ENCODE measurements around the gene IL16.
"Not testable (repeated sequence)": the region's sequence is repeated elsewhere in the genome, so short reads cannot be mapped to it uniquely, and the experiment has no call there.

IL16 gene

GRCh38 chr15:81207987-81208386 is 11.3 kb downstream of the IL16 start:
- not testable (repeated sequence) for H3K27me3 ChIP-seq (ENCODE audit: control insufficient read depth, insufficient read depth, low read length); DNase-seq (ENCODE audit: low read depth, low spot score); H3K27ac ChIP-seq (ENCODE audit: low read length); H3K9me3 ChIP-seq (ENCODE audit: control insufficient read depth, insufficient read depth, low read length); H3K4me1 ChIP-seq (ENCODE audit: control insufficient read depth, insufficient read depth, low read length); H3K4me3 ChIP-seq (ENCODE audit: low read length); H3K36me3 ChIP-seq (ENCODE audit: control insufficient read depth, insufficient read depth, low read length)
- no CpG with 5 or more reads among the region's 1 CpG for WGBS (ENCODE audit: insufficient coverage, insufficient read length)

GRCh38 chr15:81209635-81210034 is 13.0 kb downstream of the IL16 start:
- H3K4me1 ChIP-seq (ENCODE audit: control insufficient read depth, insufficient read depth, low read length): no peaks in the 10 kb centered on the region
- no peak overlapping the region for H3K27ac ChIP-seq (ENCODE audit: low read length)
- H3K4me3 ChIP-seq (ENCODE audit: low read length): no peak overlapping the region
- no peaks in the 10 kb centered on the region for H3K36me3 ChIP-seq (ENCODE audit: control insufficient read depth, insufficient read depth, low read length)
- no peak for DNase-seq (ENCODE audit: low read depth, low spot score)
- no peaks in the 10 kb centered on the region for H3K9me3 ChIP-seq (ENCODE audit: control insufficient read depth, insufficient read depth, low read length)
- H3K27me3 ChIP-seq (ENCODE audit: control insufficient read depth, insufficient read depth, low read length): no peaks in the 10 kb centered on the region
- no CpG with 5 or more reads among the region's 5 CpGs for WGBS (ENCODE audit: insufficient coverage, insufficient read length)

GRCh38 chr15:81211376-81211775 is 14.7 kb downstream of the IL16 start:
- Histone ChIP-seq H3K27ac (ENCODE audit: low read length) (no peak overlapping the region), H3K4me3 (ENCODE audit: low read length) (no peak overlapping the region), H3K9me3 (ENCODE audit: control insufficient read depth, insufficient read depth, low read length) (no peaks in the 10 kb centered on the region), H3K36me3 (ENCODE audit: control insufficient read depth, insufficient read depth, low read length) (no peaks in the 10 kb centered on the region), H3K4me1 (ENCODE audit: control insufficient read depth, insufficient read depth, low read length) (no peaks in the 10 kb centered on the region), H3K27me3 (ENCODE audit: control insufficient read depth, insufficient read depth, low read length) (no peaks in the 10 kb centered on the region)
- no peak for DNase-seq (ENCODE audit: low read depth, low spot score)
- WGBS (ENCODE audit: insufficient coverage, insufficient read length): no CpG with 5 or more reads among the region's 4 CpGs

- Histone ChIP-seq H3K27me3 (ENCODE audit: control insufficient read depth, insufficient read depth, low read length) (no peaks in the 10 kb centered on the region), H3K9me3 (ENCODE audit: control insufficient read depth, insufficient read depth, low read length) (no peaks in the 10 kb centered on the region), H3K27ac (ENCODE audit: low read length) (no peak overlapping the region), H3K4me3 (ENCODE audit: low read length) (no peak overlapping the region), H3K36me3 (ENCODE audit: control insufficient read depth, insufficient read depth, low read length) (no peaks in the 10 kb centered on the region), H3K4me1 (ENCODE audit: control insufficient read depth, insufficient read depth, low read length) (0 out of 2 replicates have a peak, but pooled peaks cover 2% of the 10 kb centered on the region)
- no peak for DNase-seq (ENCODE audit: low read depth, low spot score)
Observed at GRCh38 chr15:81213982-81214381, 17.3 kb downstream of the IL16 start.

GRCh38 chr15:81215531-81215930 is 18.9 kb downstream of the IL16 start:
- DNase-seq (ENCODE audit: low read depth, low spot score): no peak
- whole genome bisulfite sequencing (ENCODE audit: insufficient coverage, insufficient read length): no CpG with 5 or more reads among the region's 2 CpGs

GRCh38 chr15:81215983-81216382 is 19.3 kb downstream of the IL16 start:
- H3K9me3 ChIP-seq (ENCODE audit: control insufficient read depth, insufficient read depth, low read length): no peaks in the 10 kb centered on the region
- H3K4me3 ChIP-seq (ENCODE audit: low read length): no peak overlapping the region
- no peak overlapping the region for H3K27ac ChIP-seq (ENCODE audit: low read length)
- 0 out of 2 replicates have a peak, but pooled peaks cover 2% of the 10 kb centered on the region for H3K4me1 ChIP-seq (ENCODE audit: control insufficient read depth, insufficient read depth, low read length)
- H3K27me3 ChIP-seq (ENCODE audit: control insufficient read depth, insufficient read depth, low read length): no peaks in the 10 kb centered on the region
- no peaks in the 10 kb centered on the region for H3K36me3 ChIP-seq (ENCODE audit: control insufficient read depth, insufficient read depth, low read length)
- no CpG with 5 or more reads among the region's 2 CpGs for WGBS (ENCODE audit: insufficient coverage, insufficient read length)
- no peak for DNase-seq (ENCODE audit: low read depth, low spot score)

More at GRCh38 chr15:81215531-81215930, 18.9 kb downstream of the IL16 start:
- Histone ChIP-seq H3K27me3 (ENCODE audit: control insufficient read depth, insufficient read depth, low read length) (no peaks in the 10 kb centered on the region), H3K4me3 (ENCODE audit: low read length) (no peak overlapping the region), H3K9me3 (ENCODE audit: control insufficient read depth, insufficient read depth, low read length) (no peaks in the 10 kb centered on the region), H3K36me3 (ENCODE audit: control insufficient read depth, insufficient read depth, low read length) (no peaks in the 10 kb centered on the region), H3K27ac (ENCODE audit: low read length) (no peak overlapping the region), H3K4me1 (ENCODE audit: control insufficient read depth, insufficient read depth, low read length) (0 out of 2 replicates have a peak, but pooled peaks cover 2% of the 10 kb centered on the region)

GRCh38 chr15:81216422-81216821 is 19.7 kb downstream of the IL16 start:
- Histone ChIP-seq H3K36me3 (ENCODE audit: control insufficient read depth, insufficient read depth, low read length) (no peaks in the 10 kb centered on the region), H3K4me3 (ENCODE audit: low read length) (no peak overlapping the region), H3K27ac (ENCODE audit: low read length) (no peak overlapping the region), H3K9me3 (ENCODE audit: control insufficient read depth, insufficient read depth, low read length) (no peaks in the 10 kb centered on the region), H3K27me3 (ENCODE audit: control insufficient read depth, insufficient read depth, low read length) (no peaks in the 10 kb centered on the region), H3K4me1 (ENCODE audit: control insufficient read depth, insufficient read depth, low read length) (0 out of 2 replicates have a peak, but pooled peaks cover 2% of the 10 kb centered on the region)
- WGBS (ENCODE audit: insufficient coverage, insufficient read length): no CpG with 5 or more reads among the region's 3 CpGs
- peak; percentile 11 for DNase-seq (ENCODE audit: low read depth, low spot score)

- Histone ChIP-seq H3K4me3 (ENCODE audit: low read length) (no peak overlapping the region), H3K27ac (ENCODE audit: low read length) (no peak overlapping the region), H3K4me1 (ENCODE audit: control insufficient read depth, insufficient read depth, low read length) (0 out of 2 replicates have a peak, but pooled peaks cover 2% of the 10 kb centered on the region), H3K9me3 (ENCODE audit: control insufficient read depth, insufficient read depth, low read length) (no peaks in the 10 kb centered on the region), H3K27me3 (ENCODE audit: control insufficient read depth, insufficient read depth, low read length) (no peaks in the 10 kb centered on the region), H3K36me3 (ENCODE audit: control insufficient read depth, insufficient read depth, low read length) (no peaks in the 10 kb centered on the region)
- WGBS (ENCODE audit: insufficient coverage, insufficient read length): no CpG with 5 or more reads among the region's 1 CpG
- no peak for DNase-seq (ENCODE audit: low read depth, low spot score)
Observed at GRCh38 chr15:81221449-81221848, 24.8 kb downstream of the IL16 start.

- H3K36me3 ChIP-seq (ENCODE audit: control insufficient read depth, insufficient read depth, low read length): no peaks in the 10 kb centered on the region
- H3K4me1 ChIP-seq (ENCODE audit: control insufficient read depth, insufficient read depth, low read length): no peaks in the 10 kb centered on the region
- no peak for DNase-seq (ENCODE audit: low read depth, low spot score)
- H3K27ac ChIP-seq (ENCODE audit: low read length): no peak overlapping the region
- no peaks in the 10 kb centered on the region for H3K27me3 ChIP-seq (ENCODE audit: control insufficient read depth, insufficient read depth, low read length)
- no peak overlapping the region for H3K4me3 ChIP-seq (ENCODE audit: low read length)
- WGBS (ENCODE audit: insufficient coverage, insufficient read length): no CpG with 5 or more reads among the region's 3 CpGs
- H3K9me3 ChIP-seq (ENCODE audit: control insufficient read depth, insufficient read depth, low read length): no peaks in the 10 kb centered on the region
Observed at GRCh38 chr15:81222007-81222406, 25.3 kb downstream of the IL16 start.

GRCh38 chr15:81223346-81223971 is 26.8 kb downstream of the IL16 start:
- no peak overlapping the region for H3K27ac ChIP-seq (ENCODE audit: low read length)
- H3K9me3 ChIP-seq (ENCODE audit: control insufficient read depth, insufficient read depth, low read length): no peaks in the 10 kb centered on the region
- no peak for DNase-seq (ENCODE audit: low read depth, low spot score)
- H3K4me1 ChIP-seq (ENCODE audit: control insufficient read depth, insufficient read depth, low read length): no peaks in the 10 kb centered on the region
- H3K27me3 ChIP-seq (ENCODE audit: control insufficient read depth, insufficient read depth, low read length): no peaks in the 10 kb centered on the region
- H3K36me3 ChIP-seq (ENCODE audit: control insufficient read depth, insufficient read depth, low read length): no peaks in the 10 kb centered on the region
- WGBS (ENCODE audit: insufficient coverage, insufficient read length): no CpG with 5 or more reads among the region's 2 CpGs
- no peak overlapping the region for H3K4me3 ChIP-seq (ENCODE audit: low read length)

- H3K27ac ChIP-seq (ENCODE audit: low read length): no peak overlapping the region
- H3K4me3 ChIP-seq (ENCODE audit: low read length): no peak overlapping the region
- H3K9me3 ChIP-seq (ENCODE audit: control insufficient read depth, insufficient read depth, low read length): no peaks in the 10 kb centered on the region
- WGBS (ENCODE audit: insufficient coverage, insufficient read length): no CpG with 5 or more reads among the region's 1 CpG
- H3K36me3 ChIP-seq (ENCODE audit: control insufficient read depth, insufficient read depth, low read length): no peaks in the 10 kb centered on the region
- no peak for DNase-seq (ENCODE audit: low read depth, low spot score)
- H3K27me3 ChIP-seq (ENCODE audit: control insufficient read depth, insufficient read depth, low read length): no peaks in the 10 kb centered on the region
- no peaks in the 10 kb centered on the region for H3K4me1 ChIP-seq (ENCODE audit: control insufficient read depth, insufficient read depth, low read length)
Observed at GRCh38 chr15:81224232-81224631, 27.6 kb downstream of the IL16 start.
